HG02870 (cell line): ENCODE data around the gene HNRNPUL1.

Source experiments
- ATAC-seq: cut with Tn5 transposase; IDR thresholded peaks from one replicate; pipeline ENCODE4 v1.9.1; 2021; ENCODE audit warnings: mild to moderate bottlenecking, moderate library complexity; ENCODE audit not compliant: unreplicated experiment

Gene HNRNPUL1

DNA sequence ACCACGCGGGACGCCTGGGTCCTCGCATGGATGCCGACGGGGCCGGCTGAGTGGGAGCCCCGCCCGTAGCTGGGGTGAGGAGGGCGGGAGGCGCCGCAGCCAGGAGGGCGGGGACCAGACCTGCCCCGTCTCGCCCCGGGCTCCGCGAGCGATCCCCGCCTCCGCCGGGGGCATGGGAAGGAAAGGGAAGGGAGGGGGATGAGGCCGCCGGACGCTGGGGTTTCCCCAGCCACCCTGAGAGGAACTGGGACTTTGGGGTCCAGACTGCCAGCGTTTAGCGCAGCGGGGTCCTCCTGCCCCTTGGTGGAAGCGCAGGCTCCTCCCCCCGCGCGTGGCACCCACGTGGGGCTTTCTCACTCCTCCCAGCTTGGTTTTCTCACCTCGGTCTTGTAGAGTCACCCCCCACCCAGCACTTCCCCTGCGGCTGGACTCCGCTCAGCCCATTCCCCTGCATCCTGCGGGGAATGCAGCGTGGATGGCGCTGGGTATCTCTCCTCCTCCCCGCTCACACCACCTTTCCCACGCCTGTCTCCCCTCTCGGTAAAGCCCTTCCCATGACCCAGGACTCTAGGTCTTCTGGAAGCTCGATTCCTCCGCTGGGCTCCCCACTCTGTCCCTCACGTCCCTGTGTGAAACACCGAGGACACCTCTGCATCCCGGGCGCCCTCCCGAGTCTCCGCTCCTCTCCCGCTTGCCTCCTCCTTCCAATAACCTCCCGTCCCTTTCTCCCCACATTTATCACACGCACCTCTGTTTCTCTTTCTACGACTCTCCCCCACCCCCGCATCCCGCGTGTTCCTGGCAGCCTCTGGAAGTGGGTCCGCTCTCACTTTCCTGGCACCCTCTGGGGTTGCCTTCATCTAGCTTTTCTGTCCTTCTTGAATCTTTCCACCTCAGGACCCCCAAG lies 87.4 kb downstream of the HNRNPUL1 start:
- ATAC-seq = peak; percentile 37

DNA sequence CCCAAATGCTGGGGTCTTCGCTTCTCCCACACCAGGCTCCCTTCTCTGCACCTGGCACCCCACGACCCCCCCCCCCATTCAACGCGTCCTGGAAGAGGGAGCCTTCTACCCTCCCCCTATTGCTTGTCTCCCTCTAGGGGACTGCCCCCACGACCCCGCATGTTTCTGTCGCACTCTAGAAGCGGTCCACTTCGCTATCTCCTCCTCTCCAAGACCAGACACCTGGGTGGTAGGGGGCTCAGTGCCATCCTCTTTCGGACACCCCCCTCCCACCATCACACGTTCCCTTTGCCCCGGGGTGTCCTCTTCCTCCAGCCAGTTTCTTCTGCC lies 88.1 kb downstream of the HNRNPUL1 start:
- no peak for ATAC-seq

DNA sequence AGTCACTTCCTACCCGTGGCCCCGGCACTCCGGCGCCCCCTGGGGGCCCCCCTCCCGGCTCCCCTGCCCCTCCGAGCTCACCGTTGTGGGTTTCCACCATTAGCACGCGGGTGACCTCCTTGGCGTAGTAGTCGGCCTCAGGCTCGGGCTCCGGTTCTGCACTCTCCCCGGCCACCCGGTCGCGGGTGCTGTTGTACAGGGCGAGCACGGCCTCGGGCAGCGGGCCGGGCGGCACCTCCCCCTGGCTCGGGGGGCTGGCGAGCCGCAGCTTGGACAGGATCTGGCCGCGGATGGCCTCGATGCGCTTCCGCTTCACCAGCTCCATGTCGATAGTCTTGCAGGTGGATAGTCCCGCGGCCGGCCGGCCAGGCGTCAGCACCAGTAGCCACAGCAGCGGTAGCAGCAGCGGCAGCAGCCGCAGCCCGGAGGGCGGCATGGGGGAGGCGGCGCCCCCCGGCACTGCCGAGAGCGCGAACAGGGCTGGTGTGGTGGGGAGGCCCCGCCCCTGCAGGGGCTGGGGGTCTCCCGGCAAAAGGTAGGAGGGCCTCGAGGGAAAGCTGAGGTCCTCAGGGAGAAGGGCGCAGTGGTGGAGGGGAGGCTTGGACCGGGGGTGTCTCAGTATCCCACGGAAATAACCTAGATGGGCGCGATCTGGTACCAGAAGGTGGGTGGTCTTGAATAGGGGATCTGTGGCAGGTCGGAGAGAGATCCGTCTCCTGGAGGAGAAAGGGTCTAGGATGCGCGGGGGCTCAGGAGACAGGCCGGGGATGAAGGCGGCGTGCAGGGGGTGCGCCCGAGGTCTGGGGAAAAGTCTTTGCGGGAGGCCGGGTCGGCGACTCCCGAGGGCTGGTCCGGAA lies 88.7 kb downstream of the HNRNPUL1 start:
- ATAC-seq = no peak

DNA sequence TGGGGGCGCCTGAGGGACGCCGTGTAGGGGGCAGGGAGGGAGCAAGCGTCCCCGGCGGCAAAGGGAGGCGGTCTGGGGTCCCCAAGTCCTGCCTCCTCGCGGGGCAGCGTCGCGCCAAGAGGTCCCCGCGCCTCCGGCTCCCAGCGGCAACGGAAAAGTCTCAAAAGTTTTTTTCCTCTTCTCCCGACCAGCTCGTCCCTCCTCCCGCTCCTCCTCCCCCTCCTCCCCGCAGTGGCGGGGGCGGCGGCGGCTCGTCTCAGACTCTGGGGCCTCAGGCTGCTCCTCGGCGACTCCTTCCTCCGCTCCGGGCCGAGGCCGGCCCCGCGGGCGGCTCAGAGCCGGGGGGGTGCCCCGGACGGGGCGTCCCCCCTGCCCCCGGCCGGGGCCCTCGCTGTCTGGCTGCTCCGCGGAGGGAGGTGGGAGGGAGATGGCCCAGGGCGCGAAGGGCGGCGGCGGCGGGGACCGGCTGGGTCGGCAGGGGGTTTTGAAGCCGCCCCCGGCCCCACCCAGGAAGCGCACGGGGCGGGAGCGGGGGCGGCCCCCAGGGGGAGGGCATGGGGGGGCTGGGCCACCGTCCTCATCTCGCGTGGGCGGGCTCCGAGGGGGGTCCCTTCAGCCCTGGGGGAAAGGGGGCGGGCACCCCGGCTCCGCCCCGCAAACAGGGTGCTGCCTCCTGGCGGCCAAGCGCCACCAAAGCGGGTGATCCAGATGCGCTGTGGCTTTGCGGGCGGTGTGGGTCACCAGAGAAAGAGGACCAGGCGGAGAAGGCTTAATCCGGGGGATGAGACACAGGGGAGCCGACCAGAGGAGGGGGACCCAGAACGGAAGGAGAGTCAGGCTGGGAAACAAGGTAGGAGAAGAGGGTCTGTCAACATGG lies 89.5 kb downstream of the HNRNPUL1 start, which contains the start of gene TGFB1:
Gene TGFB1 (minus strand): TSS at position 457 of the 877 bp plus-strand sequence. CDS start 878 bp downstream, outside the sequence.
- ATAC-seq = peak; percentile 35

DNA sequence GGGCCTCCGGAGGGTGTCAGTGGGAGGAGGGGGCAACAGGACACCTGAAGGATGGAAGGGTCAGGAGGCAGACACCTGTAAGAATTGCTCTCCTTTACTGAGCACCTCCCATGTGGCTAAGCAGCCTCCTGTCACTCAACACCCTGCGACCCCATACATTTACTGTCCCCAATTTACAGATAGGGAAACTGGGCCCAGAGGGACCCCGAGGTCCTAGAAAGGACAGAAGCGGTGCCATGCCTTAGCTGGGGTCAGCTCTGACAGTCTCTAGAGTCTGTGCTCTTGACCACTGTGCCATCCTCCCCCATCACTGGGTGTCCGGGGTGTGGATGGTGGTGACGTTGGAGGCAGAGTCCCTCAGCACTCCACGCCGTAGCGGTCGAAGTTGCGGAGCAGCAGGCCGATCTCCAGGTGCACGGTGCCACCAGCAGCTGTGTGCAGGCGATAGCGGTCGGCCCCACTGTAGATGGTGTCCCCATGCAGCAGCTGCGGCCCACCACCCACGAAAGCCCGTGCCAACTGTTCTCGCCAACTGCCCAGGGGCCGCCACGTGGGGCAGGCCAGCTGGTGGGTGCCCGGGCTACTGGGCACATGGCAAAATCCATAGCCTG lies 90.3 kb downstream of the HNRNPUL1 start:
- no peak for ATAC-seq

DNA sequence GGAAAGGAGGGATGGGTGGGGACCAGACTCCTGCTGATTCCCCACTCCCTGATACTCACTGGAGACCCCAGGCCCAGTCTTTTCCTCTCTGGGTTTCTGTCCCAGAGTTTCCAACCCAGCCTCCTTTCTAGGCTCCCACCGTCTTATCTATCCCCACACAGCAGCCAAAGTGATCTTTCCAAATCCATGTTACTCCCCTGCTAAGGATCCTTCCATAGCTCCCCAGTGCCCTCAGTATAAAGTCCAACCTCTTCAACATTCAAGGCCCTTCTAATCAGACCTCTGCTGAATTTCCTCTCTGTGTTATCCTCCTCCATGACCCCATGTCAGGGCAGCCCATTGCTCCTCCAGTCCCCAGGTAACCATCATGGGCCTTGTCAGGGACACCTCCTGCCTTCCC lies 90.9 kb downstream of the HNRNPUL1 start:
- no peak for ATAC-seq

DNA sequence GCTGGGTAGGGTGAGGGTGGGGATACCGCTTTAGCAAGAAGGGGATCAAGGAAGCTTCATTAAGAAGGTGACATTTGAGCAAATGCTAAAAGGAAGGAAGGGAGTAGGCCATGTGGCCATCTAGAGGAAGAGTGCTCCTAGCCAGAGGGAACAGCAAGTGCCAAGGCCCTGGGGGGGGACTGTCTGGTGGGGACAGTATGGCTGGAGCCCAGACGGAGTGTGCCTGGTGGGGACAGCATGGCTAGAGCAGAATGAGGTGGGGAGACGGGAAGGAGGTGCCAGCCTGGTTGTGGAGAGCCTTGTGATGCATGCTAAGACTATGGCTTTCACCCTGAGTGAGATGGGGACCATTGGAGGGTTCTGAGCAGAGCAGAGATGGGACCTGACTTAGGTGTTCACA lies 91.6 kb downstream of the HNRNPUL1 start:
- ATAC-seq = no peak

DNA sequence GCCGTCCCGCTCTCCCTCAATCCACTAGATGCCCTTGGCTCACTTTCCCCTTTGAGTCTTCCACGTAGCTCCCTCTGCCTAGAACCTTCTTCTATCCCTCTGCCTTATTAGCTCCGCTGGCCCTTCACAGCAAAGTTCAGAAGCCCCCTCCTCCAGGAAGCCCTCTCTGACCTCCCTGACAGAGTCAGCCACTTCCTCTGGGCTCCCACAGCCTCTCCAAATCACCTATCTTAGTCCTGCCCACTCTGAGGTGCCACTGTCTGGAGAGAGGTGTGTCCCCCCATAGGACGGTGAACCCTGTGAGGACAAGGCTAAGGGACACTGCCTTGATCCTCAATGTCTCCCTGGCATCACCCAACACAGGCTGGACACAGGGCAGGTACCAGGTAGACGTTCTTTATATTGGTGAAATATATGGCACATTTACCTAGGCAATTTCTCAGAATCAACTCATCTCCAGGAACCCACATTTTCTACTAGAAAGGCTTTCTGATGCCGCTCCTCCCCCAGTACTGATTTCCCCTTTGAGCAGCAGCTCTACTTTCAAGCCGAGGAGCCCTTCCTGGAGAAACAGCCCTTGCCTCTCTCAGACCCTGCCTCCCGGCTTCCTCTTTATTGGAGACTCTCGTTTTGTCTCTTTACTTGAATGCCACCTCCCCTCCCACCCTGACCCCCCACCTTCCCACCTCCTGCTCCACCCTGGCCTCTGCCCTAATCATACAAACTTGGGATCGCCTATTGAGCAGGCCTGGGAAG lies 93.0 kb downstream of the HNRNPUL1 start:
- ATAC-seq = no peak
